Gastroesophageal sphincter (tissue), 3 donors: ENCODE measurements around the gene ARID3A.

Experiments
- POLR2A ChIP-seq, 2 donors: fragments of 450-650 bp; IDR thresholded peaks; one replicate each; pipeline ENCODE4 v1.6.1; 2017; ENCODE audit warnings: antibody characterized with exemption in 2 of 2, mild to moderate bottlenecking in 2 of 2, moderate library complexity in 1 of 2
- POLR2AphosphoS5 ChIP-seq: sonication (generic); formaldehyde crosslinking; IDR thresholded peaks from one replicate; pipeline ENCODE4 v1.6.1; 2017; ENCODE audit warnings: antibody characterized with exemption
- TF ChIP-seq, protein P1 (sequence below), 4 experiments: fragments of 200-600 bp in 2 of 4; fragments of 450-650 bp in 2 of 4; sonication (generic) in 1 of 4; IDR thresholded peaks; one replicate each; pipeline ENCODE4 v1.5.1; 2017 to 2019; ENCODE audit warnings: antibody characterized with exemption in 4 of 4, mild to moderate bottlenecking in 2 of 4, moderate library complexity in 2 of 4

DNA sequence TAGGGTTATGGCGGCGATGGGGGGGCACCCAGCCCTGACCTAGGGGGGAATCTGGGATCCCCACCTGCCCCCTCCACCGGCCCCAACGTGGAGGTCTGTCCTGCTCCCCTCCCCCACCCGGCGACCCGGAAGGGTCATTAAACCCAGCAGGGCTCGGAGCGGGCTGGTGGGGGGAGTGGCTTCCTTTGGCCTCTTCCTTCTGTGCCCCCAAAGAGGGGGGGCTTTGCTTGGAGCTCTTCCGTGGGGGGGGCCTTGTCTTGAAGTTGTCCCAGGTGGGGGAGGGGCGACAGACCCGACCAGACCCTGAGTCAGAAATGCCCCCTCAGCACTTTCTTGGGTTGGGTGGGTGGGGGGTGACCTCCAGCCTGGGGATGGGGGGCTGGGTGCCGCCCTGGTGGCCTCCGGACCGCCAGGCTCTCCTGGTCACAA, 1.5 kb downstream of the ARID3A start:
- TF ChIP-seq, protein P1, sequence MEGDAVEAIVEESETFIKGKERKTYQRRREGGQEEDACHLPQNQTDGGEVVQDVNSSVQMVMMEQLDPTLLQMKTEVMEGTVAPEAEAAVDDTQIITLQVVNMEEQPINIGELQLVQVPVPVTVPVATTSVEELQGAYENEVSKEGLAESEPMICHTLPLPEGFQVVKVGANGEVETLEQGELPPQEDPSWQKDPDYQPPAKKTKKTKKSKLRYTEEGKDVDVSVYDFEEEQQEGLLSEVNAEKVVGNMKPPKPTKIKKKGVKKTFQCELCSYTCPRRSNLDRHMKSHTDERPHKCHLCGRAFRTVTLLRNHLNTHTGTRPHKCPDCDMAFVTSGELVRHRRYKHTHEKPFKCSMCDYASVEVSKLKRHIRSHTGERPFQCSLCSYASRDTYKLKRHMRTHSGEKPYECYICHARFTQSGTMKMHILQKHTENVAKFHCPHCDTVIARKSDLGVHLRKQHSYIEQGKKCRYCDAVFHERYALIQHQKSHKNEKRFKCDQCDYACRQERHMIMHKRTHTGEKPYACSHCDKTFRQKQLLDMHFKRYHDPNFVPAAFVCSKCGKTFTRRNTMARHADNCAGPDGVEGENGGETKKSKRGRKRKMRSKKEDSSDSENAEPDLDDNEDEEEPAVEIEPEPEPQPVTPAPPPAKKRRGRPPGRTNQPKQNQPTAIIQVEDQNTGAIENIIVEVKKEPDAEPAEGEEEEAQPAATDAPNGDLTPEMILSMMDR (IDR thresholded peaks at IDR 0.05), result no peak
- TF ChIP-seq POLR2A (IDR thresholded peaks at IDR 0.05) (no peak), POLR2AphosphoS5 (no peak)
